Measurements from ENCODE around the gene ASIC2.

ASIC2 gene

DNA sequence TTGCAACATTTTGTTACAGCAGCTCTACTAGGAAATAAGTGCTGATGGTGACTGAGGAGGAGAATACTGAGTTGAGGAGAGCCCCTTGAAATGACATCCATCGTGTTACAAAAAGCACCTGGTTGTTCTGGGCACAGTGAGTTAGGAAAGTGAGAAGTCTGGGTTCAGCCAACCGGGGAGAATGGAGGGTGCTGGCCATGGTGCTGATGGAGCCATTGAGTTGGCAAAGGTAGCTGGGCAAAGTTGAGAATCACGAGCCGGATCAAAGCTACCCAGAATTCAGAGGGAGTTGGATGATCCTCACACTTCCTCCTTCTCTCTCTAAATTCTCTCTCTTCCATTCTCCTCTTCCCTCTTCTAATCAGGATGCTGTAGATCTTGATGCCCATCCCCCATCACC lies 35.0 kb upstream of the ASIC2 start:
- no peak for DNase-seq (ENCODE audit: low spot score)
- in situ Hi-C loops (cut with MboI; ENCODE audit: low sequenced_read_pairs, unreplicated experiment) = no loop called here
- TF ChIP-seq, protein P1, sequence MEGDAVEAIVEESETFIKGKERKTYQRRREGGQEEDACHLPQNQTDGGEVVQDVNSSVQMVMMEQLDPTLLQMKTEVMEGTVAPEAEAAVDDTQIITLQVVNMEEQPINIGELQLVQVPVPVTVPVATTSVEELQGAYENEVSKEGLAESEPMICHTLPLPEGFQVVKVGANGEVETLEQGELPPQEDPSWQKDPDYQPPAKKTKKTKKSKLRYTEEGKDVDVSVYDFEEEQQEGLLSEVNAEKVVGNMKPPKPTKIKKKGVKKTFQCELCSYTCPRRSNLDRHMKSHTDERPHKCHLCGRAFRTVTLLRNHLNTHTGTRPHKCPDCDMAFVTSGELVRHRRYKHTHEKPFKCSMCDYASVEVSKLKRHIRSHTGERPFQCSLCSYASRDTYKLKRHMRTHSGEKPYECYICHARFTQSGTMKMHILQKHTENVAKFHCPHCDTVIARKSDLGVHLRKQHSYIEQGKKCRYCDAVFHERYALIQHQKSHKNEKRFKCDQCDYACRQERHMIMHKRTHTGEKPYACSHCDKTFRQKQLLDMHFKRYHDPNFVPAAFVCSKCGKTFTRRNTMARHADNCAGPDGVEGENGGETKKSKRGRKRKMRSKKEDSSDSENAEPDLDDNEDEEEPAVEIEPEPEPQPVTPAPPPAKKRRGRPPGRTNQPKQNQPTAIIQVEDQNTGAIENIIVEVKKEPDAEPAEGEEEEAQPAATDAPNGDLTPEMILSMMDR (IDR thresholded peaks at IDR 0.05; ENCODE audit: borderline replicate concordance, control extremely low read depth, extremely low read depth, insufficient read depth, missing control alignments) = no peak

DNA sequence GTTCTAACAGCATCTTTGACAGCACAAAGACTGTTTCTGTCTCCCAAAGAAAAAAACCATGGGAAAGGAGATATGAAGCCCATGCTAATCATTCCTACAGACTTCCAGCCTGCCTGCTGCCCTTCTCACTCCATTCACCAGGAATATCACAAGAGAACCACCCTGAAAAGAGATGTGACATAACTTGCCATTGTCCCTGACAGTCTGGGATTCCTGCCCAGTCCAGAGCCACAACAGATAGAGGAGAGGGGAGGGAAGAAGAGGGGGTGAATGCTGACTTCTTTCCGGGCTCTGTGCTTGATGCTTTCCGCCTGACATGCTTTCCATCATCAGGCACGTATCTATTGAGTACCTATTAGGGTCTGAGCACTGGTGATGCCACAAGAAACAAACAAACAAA lies 31.6 kb upstream of the ASIC2 start:
- no peak for DNase-seq (ENCODE audit: low spot score)
- TF ChIP-seq, protein P1 (IDR thresholded peaks at IDR 0.05; ENCODE audit: borderline replicate concordance, control extremely low read depth, extremely low read depth, insufficient read depth, missing control alignments) = no peak
- in situ Hi-C loops (cut with MboI; ENCODE audit: low sequenced_read_pairs, unreplicated experiment) = no loop called here

DNA sequence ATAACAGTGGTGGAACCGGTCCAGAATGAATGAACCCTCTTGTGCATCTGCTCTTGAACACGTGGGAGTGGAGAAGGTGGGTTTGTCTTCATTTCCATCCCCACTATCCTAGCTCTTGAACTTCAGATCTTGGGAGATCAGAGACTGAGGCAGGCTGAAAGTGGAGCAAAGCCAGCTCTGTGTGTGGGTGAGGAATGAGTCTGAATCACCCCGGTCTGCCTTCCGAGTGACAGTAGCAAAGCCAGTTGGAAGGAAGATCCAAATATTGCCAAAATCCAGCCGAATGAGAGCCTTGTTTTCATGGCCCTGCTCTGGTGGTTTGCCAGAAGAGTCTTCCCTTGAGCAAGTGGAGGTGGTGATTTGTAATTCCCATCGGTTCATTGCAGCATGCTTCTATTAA lies 29.0 kb upstream of the ASIC2 start:
- in situ Hi-C loops (cut with MboI; ENCODE audit: low sequenced_read_pairs, unreplicated experiment) = no loop called here
- TF ChIP-seq, protein P1 (IDR thresholded peaks at IDR 0.05; ENCODE audit: borderline replicate concordance, control extremely low read depth, extremely low read depth, insufficient read depth, missing control alignments) = no peak
- no peak for DNase-seq (ENCODE audit: low spot score)

DNA sequence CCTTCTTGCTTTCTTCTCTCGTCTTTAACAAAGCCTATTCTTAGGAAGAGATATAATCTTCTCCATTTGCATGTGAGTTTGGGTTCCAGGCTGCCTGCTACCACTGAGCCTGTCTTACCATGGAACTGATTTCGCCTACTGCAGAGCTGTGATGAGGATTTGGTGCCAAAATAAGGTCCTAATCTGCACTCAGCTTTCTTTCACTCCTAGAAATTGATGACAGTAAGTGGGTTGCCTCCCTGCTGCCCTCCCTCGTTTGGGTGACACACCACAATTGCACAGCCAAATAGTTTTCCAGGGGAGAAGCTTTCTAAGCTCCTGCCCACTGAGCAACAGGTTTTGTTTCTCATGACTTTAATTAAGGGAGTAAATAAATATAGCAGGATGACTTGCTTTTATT lies 25.1 kb upstream of the ASIC2 start:
- in situ Hi-C loops (cut with MboI; ENCODE audit: low sequenced_read_pairs, unreplicated experiment) = no loop called here
- TF ChIP-seq, protein P1 (IDR thresholded peaks at IDR 0.05; ENCODE audit: borderline replicate concordance, control extremely low read depth, extremely low read depth, insufficient read depth, missing control alignments) = no peak
- DNase-seq (ENCODE audit: low spot score) = no peak

DNA sequence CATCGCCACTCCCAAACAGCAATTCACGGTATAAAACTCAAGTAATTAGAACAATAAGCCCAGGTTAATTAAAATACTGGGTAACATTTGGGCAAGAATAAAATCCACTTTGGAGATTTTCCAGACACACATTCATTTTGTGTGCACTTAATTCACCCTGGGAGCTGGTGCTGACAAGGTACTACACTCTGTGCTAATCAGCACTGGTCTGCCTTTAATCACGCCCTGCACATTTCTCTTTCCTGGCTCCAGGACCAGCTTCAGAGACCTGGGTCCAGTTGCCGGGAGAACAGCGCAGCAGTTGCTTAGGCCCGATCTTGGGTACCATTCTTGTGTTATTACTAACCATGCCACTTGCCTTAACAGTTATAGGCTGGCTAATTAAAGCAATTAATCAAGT lies 23.7 kb upstream of the ASIC2 start:
- TF ChIP-seq, protein P1 (IDR thresholded peaks at IDR 0.05; ENCODE audit: borderline replicate concordance, control extremely low read depth, extremely low read depth, insufficient read depth, missing control alignments) = no peak
- DNase-seq (ENCODE audit: low spot score) = no peak

DNA sequence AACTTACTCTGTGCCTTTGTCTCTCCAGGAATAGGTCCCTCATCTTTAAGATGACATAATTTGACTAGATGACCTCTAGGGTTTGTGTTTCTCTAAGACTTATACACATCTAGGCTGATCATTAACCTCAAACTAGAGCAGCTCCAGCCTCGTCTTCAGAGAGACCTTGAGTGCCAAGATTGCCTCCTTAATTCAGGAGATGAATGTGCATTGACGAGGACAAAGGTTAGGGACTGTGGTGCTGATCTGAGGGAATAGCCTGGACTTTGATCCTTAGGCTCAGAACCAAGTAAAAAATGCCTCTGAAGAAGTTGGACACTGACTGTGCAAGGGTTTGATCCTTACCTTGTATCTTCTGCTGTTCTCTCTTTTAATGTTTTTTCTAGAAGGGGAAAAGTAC lies 17.2 kb upstream of the ASIC2 start:
- TF ChIP-seq, protein P1 (IDR thresholded peaks at IDR 0.05; ENCODE audit: borderline replicate concordance, control extremely low read depth, extremely low read depth, insufficient read depth, missing control alignments) = no peak
- in situ Hi-C loops (cut with MboI; ENCODE audit: low sequenced_read_pairs, unreplicated experiment) = no loop called here
- DNase-seq (ENCODE audit: low spot score) = no peak

More for the DNA sequence above, 23.7 kb upstream of the ASIC2 start:
- in situ Hi-C loops (cut with MboI; ENCODE audit: low sequenced_read_pairs, unreplicated experiment) = no loop called here

DNA sequence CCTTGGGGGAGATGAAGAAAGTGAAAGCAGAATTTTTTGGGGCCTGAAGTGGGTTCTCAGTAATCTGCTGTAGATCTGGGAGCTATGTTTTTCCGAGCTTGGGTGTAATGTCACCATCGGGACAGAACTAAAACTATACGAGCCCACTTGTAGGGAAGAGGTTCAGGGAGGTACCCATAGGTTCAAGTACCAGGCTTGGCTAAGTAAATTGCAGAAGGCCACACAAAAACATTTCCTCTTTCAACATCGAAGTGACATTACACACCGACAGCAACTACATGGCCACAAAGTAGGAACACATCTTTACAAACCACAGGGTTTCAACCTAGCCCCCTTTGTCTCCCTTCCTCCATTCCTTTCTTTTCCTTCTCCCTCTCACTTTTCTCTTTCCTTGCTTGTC lies 10.2 kb upstream of the ASIC2 start:
- in situ Hi-C loops (cut with MboI; ENCODE audit: low sequenced_read_pairs, unreplicated experiment) = no loop called here
- no peak for DNase-seq (ENCODE audit: low spot score)
- TF ChIP-seq, protein P1 (IDR thresholded peaks at IDR 0.05; ENCODE audit: borderline replicate concordance, control extremely low read depth, extremely low read depth, insufficient read depth, missing control alignments) = no peak
